Panc1 (cell line): Measurements from ENCODE around the gene SPART.

Experiments used
- CTCF ChIP-seq: fragments of 450-650 bp; IDR thresholded peaks from 2 replicates; pipeline ENCODE4 v1.5.1; 2017; ENCODE audit warnings: mild to moderate bottlenecking
- POLR2AphosphoS5 ChIP-seq: IDR thresholded peaks from 2 replicates; pipeline ENCODE4 v1.6.1; 2012; ENCODE audit warnings: mild to moderate bottlenecking, low read depth, low read length, moderate library complexity
- REST ChIP-seq, 2 experiments: IDR thresholded peaks; 2 replicates each; pipeline ENCODE4 v1.6.1; 2011 to 2012; ENCODE audit warnings: low read depth in 2 of 2, control low read depth in 1 of 2, low read length in 1 of 2, mild to moderate bottlenecking in 1 of 2, moderate library complexity in 1 of 2; ENCODE audit not compliant: insufficient read depth in 1 of 2
- SIN3A ChIP-seq: IDR thresholded peaks from 2 replicates; pipeline ENCODE4 v1.6.1; 2012; ENCODE audit warnings: low read depth, mild to moderate bottlenecking, low read length, moderate library complexity, borderline replicate concordance; ENCODE audit not compliant: insufficient read depth

GRCh38 chr13:36363366-36363863 is 17.2 kb upstream of the SPART start:
- TF ChIP-seq REST (IDR thresholded peaks at IDR 0.05; ENCODE audit: insufficient read depth in 1 of 2, low read depth in 2 of 2, low read length in 1 of 2) (no peak), CTCF (no peak), POLR2AphosphoS5 (no peak), SIN3A (no peak)
